ENCODE measurements around the gene TPX2.

The TPX2 gene

DNA sequence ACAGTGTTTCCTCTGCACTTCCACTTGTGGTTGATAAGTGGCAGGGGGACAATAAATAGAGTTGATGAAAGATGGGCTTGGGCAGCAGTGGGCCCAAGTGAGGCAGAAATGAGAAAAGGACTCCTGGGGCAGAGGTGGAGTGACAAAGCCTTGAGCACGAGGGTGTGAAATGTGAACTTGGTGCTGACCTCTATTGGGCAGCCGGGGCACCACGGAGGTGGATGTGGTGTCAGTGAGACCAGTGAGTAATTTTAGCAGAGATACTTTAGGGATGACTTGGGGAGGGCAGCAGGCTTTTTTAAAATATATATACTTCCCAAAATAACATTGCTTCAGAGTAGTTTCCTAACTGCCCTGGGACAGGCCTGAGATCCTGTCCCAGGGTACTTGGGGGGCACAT is 49.5 kb downstream of the TPX2 start:
- no peak overlapping the region for H3K4me2 ChIP-seq
- no peak for TF ChIP-seq Cebpa-rat (IDR thresholded peaks at IDR 0.05)
- H3K27me3 ChIP-seq, result no peaks in the 10 kb centered on the region
- peaks cover 100% of the 10 kb centered on the region for H3K36me3 ChIP-seq
- no peaks in the 10 kb centered on the region for H3K9me3 ChIP-seq
- no peak overlapping the region for H3K4me3 ChIP-seq
- no peak overlapping the region for H3K27ac ChIP-seq
- no peaks in the 10 kb centered on the region for H3K4me1 ChIP-seq
- H3K9ac ChIP-seq, result no peak overlapping the region
- peaks cover 7% of the 10 kb centered on the region; the same call in 1 of the 2 replicates for H4K20me1 ChIP-seq

DNA sequence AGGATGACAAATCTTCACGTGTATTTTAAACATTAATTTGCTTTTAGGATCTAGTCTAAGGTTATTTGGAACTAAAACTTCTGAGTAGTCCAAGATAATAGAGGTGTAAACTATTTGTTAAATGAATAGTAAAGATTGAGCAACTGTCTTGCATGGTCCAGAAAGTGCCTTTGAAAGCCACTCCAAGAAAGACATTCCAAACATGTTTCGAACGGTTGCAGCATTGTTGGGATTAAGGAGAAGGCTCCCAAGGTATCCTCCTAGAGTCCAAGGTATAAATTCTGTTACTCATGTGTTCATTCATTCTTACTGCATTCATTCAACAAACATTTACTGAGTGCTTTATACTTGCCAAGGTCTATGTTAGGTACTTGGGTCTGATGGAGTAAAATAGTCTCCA is 51.3 kb downstream of the TPX2 start:
- no peaks in the 10 kb centered on the region for H3K4me1 ChIP-seq
- no peaks in the 10 kb centered on the region for H3K27me3 ChIP-seq
- H3K4me3 ChIP-seq, result no peak overlapping the region
- H3K9ac ChIP-seq, result no peak overlapping the region
- peaks cover 100% of the 10 kb centered on the region for H3K36me3 ChIP-seq
- H3K4me2 ChIP-seq, result no peak overlapping the region
- H3K9me3 ChIP-seq, result no peaks in the 10 kb centered on the region
- TF ChIP-seq Cebpa-rat (IDR thresholded peaks at IDR 0.05), result no peak
- H3K27ac ChIP-seq, result no peak overlapping the region
- peaks cover 9% of the 10 kb centered on the region; the same call in 1 of the 2 replicates for H4K20me1 ChIP-seq

DNA sequence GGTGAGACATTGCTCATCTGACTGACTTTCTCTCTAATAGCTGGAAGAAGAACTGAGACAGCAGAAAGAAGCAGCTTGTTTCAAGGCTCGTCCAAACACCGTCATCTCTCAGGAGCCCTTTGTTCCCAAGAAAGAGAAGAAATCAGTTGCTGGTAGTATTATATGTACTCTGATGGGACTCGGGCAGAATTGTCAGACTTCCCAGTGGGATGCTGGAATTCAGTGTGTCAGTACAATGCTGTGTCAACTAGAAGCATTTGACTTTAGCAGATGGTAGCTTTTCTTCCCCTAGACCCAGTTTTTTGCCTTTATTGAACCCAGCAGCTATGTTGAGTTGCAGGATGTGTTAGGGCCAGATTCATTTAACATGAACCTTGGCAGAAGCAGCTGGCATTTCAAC is 58.3 kb downstream of the TPX2 start:
- H4K20me1 ChIP-seq, result 0 out of 2 replicates have a peak, but pooled peaks cover 5% of the 10 kb centered on the region
- H3K27ac ChIP-seq, result no peak overlapping the region
- no peak overlapping the region for H3K9ac ChIP-seq
- no peaks in the 10 kb centered on the region for H3K4me1 ChIP-seq
- peaks cover 95% of the 10 kb centered on the region for H3K36me3 ChIP-seq
- no peaks in the 10 kb centered on the region for H3K9me3 ChIP-seq
- no peaks in the 10 kb centered on the region for H3K27me3 ChIP-seq
- no peak for TF ChIP-seq Cebpa-rat (IDR thresholded peaks at IDR 0.05)
- no peak overlapping the region for H3K4me3 ChIP-seq
- no peak overlapping the region for H3K4me2 ChIP-seq

DNA sequence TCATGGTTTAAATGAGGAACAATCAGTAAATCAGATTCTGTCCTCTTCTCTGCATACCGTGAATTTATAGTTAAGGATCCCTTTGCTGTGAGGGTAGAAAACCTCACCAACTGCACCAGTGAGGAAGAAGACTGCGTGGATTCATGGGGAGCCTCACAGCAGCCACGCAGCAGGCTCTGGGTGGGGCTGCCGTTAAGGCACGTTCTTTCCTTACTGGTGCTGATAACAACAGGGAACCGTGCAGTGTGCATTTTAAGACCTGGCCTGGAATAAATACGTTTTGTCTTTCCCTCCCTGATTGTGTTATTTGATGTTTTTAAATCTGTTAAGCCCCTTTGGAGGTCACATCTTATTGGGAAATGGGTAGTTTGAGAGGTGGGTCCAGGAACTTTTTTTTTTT is 62.4 kb downstream of the TPX2 start:
- Histone ChIP-seq H3K4me1 (no peaks in the 10 kb centered on the region), H3K9ac (no peak overlapping the region), H3K9me3 (no peaks in the 10 kb centered on the region), H3K27me3 (no peaks in the 10 kb centered on the region), H3K4me2 (no peak overlapping the region), H4K20me1 (no peaks in the 10 kb centered on the region), H3K4me3 (no peak overlapping the region), H3K36me3 (peaks cover 97% of the 10 kb centered on the region), H3K27ac (no peak overlapping the region)
- TF ChIP-seq Cebpa-rat (IDR thresholded peaks at IDR 0.05), result no peak

GRCh38 chr20:31803552-31804291 is 64.6 kb downstream of the TPX2 start:
- H3K9ac ChIP-seq, result no peak overlapping the region
- H3K4me1 ChIP-seq, result no peaks in the 10 kb centered on the region
- no peaks in the 10 kb centered on the region for H3K9me3 ChIP-seq
- H3K4me3 ChIP-seq, result no peak overlapping the region
- no peak for TF ChIP-seq Cebpa-rat (IDR thresholded peaks at IDR 0.05)
- H3K27me3 ChIP-seq, result no peaks in the 10 kb centered on the region
- peaks cover 93% of the 10 kb centered on the region for H3K36me3 ChIP-seq
- no peak overlapping the region for H3K4me2 ChIP-seq
- no peak overlapping the region for H3K27ac ChIP-seq
- no peaks in the 10 kb centered on the region for H4K20me1 ChIP-seq

DNA sequence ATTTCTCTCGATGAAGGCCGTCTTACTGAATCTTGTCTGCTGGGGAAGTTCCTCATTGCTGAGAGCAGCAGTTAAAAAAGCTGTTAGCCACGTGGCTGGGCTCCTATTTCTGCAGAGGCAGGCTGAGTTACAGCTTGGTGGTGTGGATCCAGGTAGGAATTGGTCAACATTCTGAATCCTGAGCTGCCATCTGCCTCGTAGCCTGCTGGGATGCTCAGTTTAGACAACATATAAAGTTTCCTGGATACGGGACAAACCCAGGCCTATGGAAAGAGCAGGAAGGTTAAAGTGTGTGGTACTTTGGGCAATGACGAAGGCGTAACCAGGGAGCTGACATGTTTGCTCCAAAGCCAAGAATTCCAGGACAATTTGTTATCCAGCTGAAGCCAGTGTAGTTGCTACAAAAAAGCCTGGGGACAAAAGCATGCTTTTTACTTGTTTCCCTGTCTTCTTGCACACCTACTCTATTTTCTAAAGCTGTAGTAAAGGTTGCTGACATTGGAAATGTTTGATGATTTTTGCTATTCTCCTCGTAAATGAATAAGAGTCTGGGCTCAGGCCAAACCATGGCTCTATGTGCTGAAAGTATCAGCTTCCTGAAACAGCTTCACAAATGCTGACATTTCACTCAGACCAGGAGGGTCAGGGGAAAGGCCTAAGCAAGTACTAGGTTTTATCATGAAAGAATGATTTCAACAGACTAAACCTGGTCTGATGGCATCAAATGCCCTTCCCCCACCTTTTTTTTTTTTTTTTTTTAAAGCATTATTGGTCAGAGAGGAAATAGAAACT is 67.7 kb downstream of the TPX2 start:
- TF ChIP-seq Cebpa-rat (IDR thresholded peaks at IDR 0.05), result no peak
- H3K27me3 ChIP-seq, result no peaks in the 10 kb centered on the region
- H3K4me1 ChIP-seq, result peaks cover 13% of the 10 kb centered on the region
- H3K9ac ChIP-seq, result no peak overlapping the region
- no peak overlapping the region for H3K27ac ChIP-seq
- peaks cover 72% of the 10 kb centered on the region for H3K36me3 ChIP-seq
- no peak overlapping the region for H3K4me2 ChIP-seq
- no peak overlapping the region for H3K4me3 ChIP-seq
- H3K9me3 ChIP-seq, result no peaks in the 10 kb centered on the region
- H4K20me1 ChIP-seq, result no peaks in the 10 kb centered on the region

- no peak overlapping the region for H3K9ac ChIP-seq
- no peak for TF ChIP-seq Cebpa-rat (IDR thresholded peaks at IDR 0.05)
- no peaks in the 10 kb centered on the region for H3K27me3 ChIP-seq
- H3K9me3 ChIP-seq, result no peaks in the 10 kb centered on the region
- H3K27ac ChIP-seq, result no peak overlapping the region
- H4K20me1 ChIP-seq, result no peaks in the 10 kb centered on the region
- peaks cover 16% of the 10 kb centered on the region for H3K4me1 ChIP-seq
- H3K4me3 ChIP-seq, result no peak overlapping the region
- no peak overlapping the region for H3K4me2 ChIP-seq
- H3K36me3 ChIP-seq, result peaks cover 55% of the 10 kb centered on the region
Observed at GRCh38 chr20:31808481-31808880, 69.4 kb downstream of the TPX2 start.

- H3K27ac ChIP-seq, result no peak overlapping the region
- no peak overlapping the region for H3K9ac ChIP-seq
- H3K9me3 ChIP-seq, result no peaks in the 10 kb centered on the region
- no peaks in the 10 kb centered on the region for H4K20me1 ChIP-seq
- H3K4me2 ChIP-seq, result no peak overlapping the region
- H3K27me3 ChIP-seq, result no peaks in the 10 kb centered on the region
- peaks cover 16% of the 10 kb centered on the region for H3K4me1 ChIP-seq
- no peak overlapping the region for H3K4me3 ChIP-seq
- peaks cover 43% of the 10 kb centered on the region for H3K36me3 ChIP-seq
- TF ChIP-seq Cebpa-rat (IDR thresholded peaks at IDR 0.05), result no peak
Observed at GRCh38 chr20:31809661-31810060, 70.6 kb downstream of the TPX2 start.

DNA sequence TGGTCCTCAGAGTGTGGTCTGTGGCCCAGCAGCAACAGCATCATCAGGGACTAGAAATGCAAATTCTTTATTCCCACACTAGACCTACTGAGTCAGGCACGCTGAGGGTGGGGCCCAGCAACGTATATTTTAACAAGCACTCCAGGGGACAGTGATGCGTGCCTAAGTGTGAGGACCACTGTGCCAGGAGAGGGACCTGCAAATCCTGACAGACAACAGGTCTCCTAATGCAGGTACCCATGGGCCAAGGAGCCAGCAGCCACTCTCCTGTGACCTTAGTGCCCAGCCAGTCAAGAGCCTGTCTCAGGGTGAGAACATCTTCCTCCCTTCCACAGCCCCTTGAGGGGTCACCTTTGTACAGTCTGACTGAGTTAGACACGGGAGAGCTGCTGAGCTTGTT is 72.1 kb downstream of the TPX2 start:
- peaks cover 28% of the 10 kb centered on the region for H3K36me3 ChIP-seq
- no peaks in the 10 kb centered on the region for H3K27me3 ChIP-seq
- H4K20me1 ChIP-seq, result no peaks in the 10 kb centered on the region
- H3K4me3 ChIP-seq, result no peak overlapping the region
- H3K9ac ChIP-seq, result no peak overlapping the region
- 0 out of 2 replicates have a peak overlapping the region, but pooled peaks have one; percentile 23 for H3K4me2 ChIP-seq
- H3K4me1 ChIP-seq, result peaks cover 28% of the 10 kb centered on the region
- no peaks in the 10 kb centered on the region for H3K9me3 ChIP-seq
- H3K27ac ChIP-seq, result no peak overlapping the region
- TF ChIP-seq Cebpa-rat (IDR thresholded peaks at IDR 0.05), result no peak

All from BLaER1 (cell line).